H1 (cell line): ENCODE data around the gene ALLC. TPM values are rescaled to one million over a fixed set of nuclear protein-coding genes. Genes with fewer than 3 reads are reported as not detected.
A peak's percentile ranks its signal among the peaks of the same experiment; 100 is the strongest.

Experiments
- CTCF ChIA-PET: fragments of 300-600 bp; sonication (Branson Sonifier 250); formaldehyde crosslinking; loops from one replicate; lab custom pipeline; 2021; ENCODE audit not compliant: partially characterized antibody; lab: Charles Lee
- POLR2A ChIA-PET: fragments of 300-600 bp; sonication (Branson Sonifier 250); formaldehyde crosslinking; loops from one replicate; lab custom pipeline; 2021; ENCODE audit warnings: inconsistent platforms; ENCODE audit not compliant: partially characterized antibody; lab: Charles Lee
- DNase-seq, 2 experiments: peaks; one replicate each; pipeline versions ENCODE4 v3.0.0 to v3.0.0-alpha.2; 2010 to 2022; ENCODE audit warnings: low spot score in 2 of 2, low read depth in 1 of 2, mixed read lengths in 1 of 2
- FAIRE-seq: peaks from 2 replicates; lab custom pipeline; 2011; peaks lifted over from hg19 to GRCh38; lab: Jason Lieb, UNC
- H2AFZ ChIP-seq: 2 replicates; pipeline ENCODE4 v1.8.1; 2012; ENCODE audit warnings: low read length, inconsistent platforms
- H2AK5ac ChIP-seq: 2 replicates; pipeline ENCODE4 v1.6.1; 2013; ENCODE audit warnings: low read depth, low read length
- H2BK120ac ChIP-seq: replicated peaks from 2 replicates; pipeline ENCODE3; 2013; ENCODE audit warnings: low read depth, low read length, inconsistent platforms
- H2BK12ac ChIP-seq: 2 replicates; pipeline ENCODE4 v1.6.1; 2013; ENCODE audit warnings: low read depth, low read length
- H2BK15ac ChIP-seq: 2 replicates; pipeline ENCODE4 v1.6.1; 2013; ENCODE audit warnings: low read length
- H2BK20ac ChIP-seq: 2 replicates; pipeline ENCODE4 v1.6.1; 2013; ENCODE audit warnings: low read length
- H2BK5ac ChIP-seq: 2 replicates; pipeline ENCODE4 v1.6.1; 2013; ENCODE audit warnings: low read depth, low read length
- H3K14ac ChIP-seq: 2 replicates; pipeline ENCODE4 v1.6.1; 2013; ENCODE audit warnings: inconsistent platforms; ENCODE audit not compliant: insufficient read length
- H3K18ac ChIP-seq: 2 replicates; pipeline ENCODE4 v1.6.1; 2013; ENCODE audit warnings: low read length; ENCODE audit errors: extremely low read depth
- H3K23ac ChIP-seq: 2 replicates; pipeline ENCODE4 v1.6.1; 2013; ENCODE audit warnings: inconsistent platforms; ENCODE audit not compliant: insufficient read length
- H3K23me2 ChIP-seq: 2 replicates; pipeline ENCODE4 v1.6.1; 2013; ENCODE audit warnings: low read depth, low read length
- H3K27ac ChIP-seq: 2 replicates; pipeline ENCODE4 v1.6.1; 2011; ENCODE audit warnings: low read depth, low read length, inconsistent platforms
- H3K27me3 ChIP-seq, 4 experiments: replicated peaks in 1 of 4; 1 replicate in 1 of 4; 2 replicates in 3 of 4; pipeline versions ENCODE4 v1.6.1 to v1.8.1; 2011 to 2013; ENCODE audit warnings: low read length in 3 of 4, mild to moderate bottlenecking in 3 of 4, inconsistent platforms in 2 of 4, mixed read lengths in 2 of 4, moderate library complexity in 1 of 4; ENCODE audit not compliant: control insufficient read depth in 3 of 4, insufficient read depth in 3 of 4; ENCODE audit errors: extremely low read depth in 1 of 4
- H3K36me3 ChIP-seq, 4 experiments: 2 replicates each; pipeline versions ENCODE4 v1.6.1 to v1.8.1; 2011 to 2013; ENCODE audit warnings: mild to moderate bottlenecking in 4 of 4, low read length in 3 of 4, moderate library complexity in 2 of 4, control low read depth in 1 of 4, inconsistent platforms in 1 of 4; ENCODE audit not compliant: insufficient read depth in 4 of 4, control insufficient read depth in 2 of 4
- H3K4ac ChIP-seq: replicated peaks from 2 replicates; pipeline ENCODE3; 2013; ENCODE audit warnings: low read length, low read depth, mixed read lengths, inconsistent platforms; ENCODE audit not compliant: insufficient read length
- H3K4me1 ChIP-seq, 4 experiments: replicated peaks in 1 of 4; 1 replicate in 1 of 4; 2 replicates in 3 of 4; pipeline versions ENCODE4 v1.6.1 to v1.8.1; 2011 to 2013; ENCODE audit warnings: low read length in 3 of 4, inconsistent platforms in 2 of 4, mixed read lengths in 1 of 4; ENCODE audit not compliant: insufficient read depth in 4 of 4, control insufficient read depth in 3 of 4
- H3K4me2 ChIP-seq, 2 experiments: 2 replicates each; pipeline versions ENCODE4 v1.6.1 to v1.8.1; 2011 to 2013; ENCODE audit warnings: low read depth in 2 of 2, low read length in 2 of 2, control low read depth in 1 of 2, inconsistent platforms in 1 of 2, mild to moderate bottlenecking in 1 of 2; ENCODE audit not compliant: insufficient read depth in 1 of 2
- H3K4me3 ChIP-seq, 4 experiments: fragments of 200-600, 300-600 bp in 1 of 4; sonication (generic), shearing (Covaris generic), sonication (Bioruptor Twin) in 1 of 4; 2 replicates each; pipeline versions ENCODE4 v1.5.1 to v1.8.1; 2011 to 2016; ENCODE audit warnings: low read length in 4 of 4, low read depth in 3 of 4, control low read depth in 2 of 4, inconsistent platforms in 2 of 4, mild to moderate bottlenecking in 2 of 4, mixed read lengths in 1 of 4, moderate library complexity in 1 of 4; ENCODE audit not compliant: insufficient read depth in 2 of 4; ENCODE audit errors: extremely low read depth in 1 of 4
- H3K56ac ChIP-seq: replicated peaks from 2 replicates; pipeline ENCODE3; 2013; ENCODE audit warnings: low read depth, mild to moderate bottlenecking, mixed read lengths, low read length, inconsistent platforms; ENCODE audit not compliant: insufficient read length
- H3K79me1 ChIP-seq: 2 replicates; pipeline ENCODE4 v1.6.1; 2013; ENCODE audit warnings: low read depth, low read length, control low read depth
- H3K79me2 ChIP-seq, 2 experiments: 2 replicates each; pipeline versions ENCODE4 v1.6.1 to v1.8.1; 2012 to 2013; ENCODE audit warnings: low read length in 2 of 2, mild to moderate bottlenecking in 2 of 2, inconsistent platforms in 1 of 2; ENCODE audit not compliant: insufficient read depth in 2 of 2, control insufficient read depth in 1 of 2
- H3K9ac ChIP-seq, 4 experiments: replicated peaks in 1 of 4; 1 replicate in 1 of 4; 2 replicates in 3 of 4; pipeline versions ENCODE4 v1.6.1 to v1.8.1; 2011 to 2013; ENCODE audit warnings: low read depth in 3 of 4, low read length in 3 of 4, control low read depth in 2 of 4, mild to moderate bottlenecking in 2 of 4, moderate library complexity in 2 of 4, inconsistent platforms in 1 of 4; ENCODE audit errors: extremely low read depth in 1 of 4
- H3K9me3 ChIP-seq, 2 experiments: 2 replicates each; pipeline versions ENCODE4 v1.6.1 to v1.8.1; 2012 to 2013; ENCODE audit warnings: mild to moderate bottlenecking in 2 of 2, moderate library complexity in 2 of 2, control low read depth in 1 of 2, inconsistent platforms in 1 of 2, low read depth in 1 of 2, low read length in 1 of 2, mixed read lengths in 1 of 2; ENCODE audit not compliant: insufficient read depth in 2 of 2
- H4K20me1 ChIP-seq, 2 experiments: replicated peaks in 1 of 2; 2 replicates each; pipeline versions ENCODE3 to v1.8.1; 2011 to 2013; ENCODE audit warnings: inconsistent platforms in 2 of 2, low read length in 2 of 2, mild to moderate bottlenecking in 1 of 2; ENCODE audit not compliant: insufficient read depth in 2 of 2, control insufficient read depth in 1 of 2
- H4K5ac ChIP-seq: 2 replicates; pipeline ENCODE4 v1.6.1; 2013; ENCODE audit warnings: low read length, low read depth, mixed read lengths, inconsistent platforms; ENCODE audit not compliant: insufficient read length
- H4K8ac ChIP-seq: 2 replicates; pipeline ENCODE4 v1.8.0; 2013; ENCODE audit warnings: mild to moderate bottlenecking, moderate library complexity, low read length, inconsistent platforms; ENCODE audit not compliant: insufficient read depth; ENCODE audit errors: extremely low read depth
- H4K91ac ChIP-seq: replicated peaks from 2 replicates; pipeline ENCODE3; 2013; ENCODE audit warnings: low read length, mixed read lengths, inconsistent platforms; ENCODE audit not compliant: insufficient read length
- ASH2L ChIP-seq: fragments of 200-600, 300-600 bp; sonication (generic); IDR thresholded peaks from one replicate; pipeline ENCODE4 v1.7.1; 2017; ENCODE audit warnings: low read length
- RNF2 ChIP-seq: fragments of 200-900, 300-1000 bp; sonication (generic); IDR thresholded peaks from 2 replicates; pipeline ENCODE4 v1.7.1; 2016; ENCODE audit warnings: borderline replicate concordance, low read depth, mild to moderate bottlenecking, antibody characterized with exemption, low read length; ENCODE audit not compliant: poor library complexity, severe bottlenecking; ENCODE audit errors: missing control alignments
- SIN3A ChIP-seq, 2 experiments: IDR thresholded peaks in 1 of 2; conservative IDR thresholded peaks in 1 of 2; 2 replicates each; pipeline ENCODE4 v1.6.1; 2011 to 2012; ENCODE audit warnings: low read length in 2 of 2, improper control_type of control experiment in 1 of 2, low read depth in 1 of 2, mild to moderate bottlenecking in 1 of 2
- SUZ12 ChIP-seq: fragments of 200-600 bp; sonication (generic); IDR thresholded peaks from 2 replicates; pipeline ENCODE4 v1.6.1; 2012; ENCODE audit warnings: mild to moderate bottlenecking, inconsistent platforms, low read length, moderate library complexity, mixed read lengths
- TBP ChIP-seq: IDR thresholded peaks from 2 replicates; pipeline ENCODE4 v1.6.1; 2011; ENCODE audit warnings: low read depth, low read length, improper control_type of control experiment
- TCF12 ChIP-seq: IDR thresholded peaks from 2 replicates; pipeline ENCODE4 v1.6.1; 2011; ENCODE audit warnings: low read depth, mild to moderate bottlenecking, low read length
- WGBS, 2 experiments: shearing (Covaris generic) in 1 of 2; methylation state at CpG; one replicate each; pipeline versions ENCODE4 v1.1.6 to v1.1.7; 2013 to 2015; ENCODE audit warnings: low lambda C conversion rate in 2 of 2, mixed read lengths in 2 of 2, inconsistent platforms in 1 of 2, low coverage in 1 of 2, missing lambda C conversion rate in 1 of 2; ENCODE audit not compliant: insufficient replicate concordance in 2 of 2, insufficient coverage in 1 of 2, insufficient read length in 1 of 2; ENCODE audit errors: extremely low coverage in 1 of 2, missing lambda C conversion rate in 1 of 2; 5-methylcytosine and 5-hydroxymethylcytosine counted together
- polyA plus RNA-seq, 7 experiments: library from polyadenylated mRNA; depleted of rRNA in 3 of 7; stranded (reverse) in 5 of 7; unstranded in 2 of 7; fragments of >200 nt in 5 of 7; fragments of 200-250 nt in 2 of 7; gene quantifications; 1 replicate in 5 of 7; 2 replicates in 1 of 7; 4 replicates in 1 of 7; pipeline versions ENCODE4 v1.2.1 to v1.2.3, GENCODE V29; 2011 to 2013; ENCODE audit warnings: missing spikeins in 2 of 7, mixed read lengths in 2 of 7
- total RNA-seq: library from RNA; stranded (reverse); fragmentation: NEBNext Ultra II Directional; extraction: Animal tissue kit (Norgen Biotek cat#: 25700); gene quantifications from 2 replicates; pipeline ENCODE4 v1.2.1, GENCODE V29; 2021

Gene ALLC
- total and polyA plus RNA-seq, 2 of the 8 experiments (the other 6 are each of a cell fraction or from before 2014, with no cell fraction given): not detected

DNA sequence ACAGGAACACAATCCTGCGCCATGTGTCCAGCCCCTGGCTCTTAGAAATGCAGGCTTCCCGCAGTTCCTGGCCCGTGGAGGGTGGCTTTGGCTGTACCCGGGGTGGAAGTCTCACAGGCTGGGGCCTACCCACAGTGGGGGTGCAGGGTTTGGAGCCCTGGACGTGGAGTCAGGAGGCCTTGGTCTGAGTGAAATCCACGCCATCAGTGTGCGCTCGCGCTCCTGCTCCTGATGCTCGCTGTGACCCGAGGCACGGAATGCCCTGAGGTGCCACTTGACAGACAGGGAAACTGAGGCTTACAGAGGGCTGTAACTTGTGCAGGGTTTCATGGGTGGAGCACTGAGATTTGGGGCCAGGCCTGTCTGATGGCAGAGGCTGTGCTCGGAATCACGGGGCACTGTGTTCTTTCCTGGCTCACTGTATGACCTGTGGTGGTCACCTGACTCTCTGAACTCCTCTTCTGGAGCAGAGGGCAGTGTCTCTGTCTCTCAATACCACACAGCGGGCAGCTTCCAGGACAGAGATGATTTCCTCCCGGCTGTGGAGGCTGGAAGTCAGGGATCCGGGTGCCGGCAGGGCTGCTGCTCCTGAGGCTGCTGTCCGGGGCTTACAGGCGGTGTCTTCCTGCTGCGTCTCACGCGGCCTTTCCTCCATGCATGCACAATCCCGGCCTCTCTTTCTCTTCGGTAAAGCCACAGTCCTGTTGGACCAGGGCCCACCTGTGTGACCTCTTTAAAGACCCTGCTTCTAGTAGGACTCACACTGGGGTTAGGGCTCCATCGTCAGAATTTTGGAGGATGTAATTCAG, 25.9 kb upstream of the ALLC start:
- Histone ChIP-seq H2BK15ac (no peak overlapping the region), H3K23me2 (no peaks in the 10 kb centered on the region), H3K4ac (no peak overlapping the region), H2BK20ac (no peak overlapping the region), H3K79me2 (no peaks in the 10 kb centered on the region), H4K8ac (no peak overlapping the region), H3K4me3 (no peak overlapping the region), H3K9me3 (no peaks in the 10 kb centered on the region), H3K27me3 (no peaks in the 10 kb centered on the region; a peak in 1 of 7 replicates), H4K5ac (no peak overlapping the region), H4K20me1 (no peaks in the 10 kb centered on the region), H3K27ac (no peak overlapping the region), H2BK12ac (no peak overlapping the region), H3K23ac (no peak overlapping the region), H4K91ac (no peak overlapping the region), H3K79me1 (no peaks in the 10 kb centered on the region), H3K14ac (no peak overlapping the region), H2BK5ac (no peak overlapping the region), H3K4me1 (no peaks in the 10 kb centered on the region; a peak in 2 of 7 replicates), H2AK5ac (no peak overlapping the region), H3K4me2 (no peak overlapping the region), H2BK120ac (no peak overlapping the region), H2AFZ (no peak overlapping the region), H3K36me3 (no peaks in the 10 kb centered on the region), H3K9ac (no peak overlapping the region), H3K56ac (no peak overlapping the region), H3K18ac (no peak overlapping the region)
- DNase-seq (peak in 1 of 2 experiments; percentile 20), FAIRE-seq (no peak)
- 95% methylated on average over 26 of the region's 26 CpGs; no CpG with 5 or more reads in 1 of the 2 experiments for WGBS, 2 experiments
- ChIA-PET CTCF (interaction anchor here (0.9 to 3.4 kb wide), 2 partner anchors 8 to 18 kb away, joined by 3 to 11 read pairs; no protein-coding TSS in a partner anchor), POLR2A (interaction anchor here (2.7 kb wide), 1 partner anchor 19 kb away, joined by 8 read pairs; no protein-coding TSS in a partner anchor)
- TF ChIP-seq TCF12 (no peak), RNF2 (no peak), SUZ12 (no peak), ASH2L (no peak), SIN3A (conservative IDR thresholded peaks at IDR 0.05 in 1 of 2, IDR thresholded peaks at IDR 0.05 in 1 of 2; ENCODE audit: low read depth in 1 of 2, low read length in 2 of 2) (no peak), TBP (no peak)
